ENCODE results near the gene FIS1.
"Not testable (repeated sequence)": the region's sequence is repeated elsewhere in the genome, so short reads cannot be mapped to it uniquely, and the experiment has no call there.

FIS1 gene

DNA sequence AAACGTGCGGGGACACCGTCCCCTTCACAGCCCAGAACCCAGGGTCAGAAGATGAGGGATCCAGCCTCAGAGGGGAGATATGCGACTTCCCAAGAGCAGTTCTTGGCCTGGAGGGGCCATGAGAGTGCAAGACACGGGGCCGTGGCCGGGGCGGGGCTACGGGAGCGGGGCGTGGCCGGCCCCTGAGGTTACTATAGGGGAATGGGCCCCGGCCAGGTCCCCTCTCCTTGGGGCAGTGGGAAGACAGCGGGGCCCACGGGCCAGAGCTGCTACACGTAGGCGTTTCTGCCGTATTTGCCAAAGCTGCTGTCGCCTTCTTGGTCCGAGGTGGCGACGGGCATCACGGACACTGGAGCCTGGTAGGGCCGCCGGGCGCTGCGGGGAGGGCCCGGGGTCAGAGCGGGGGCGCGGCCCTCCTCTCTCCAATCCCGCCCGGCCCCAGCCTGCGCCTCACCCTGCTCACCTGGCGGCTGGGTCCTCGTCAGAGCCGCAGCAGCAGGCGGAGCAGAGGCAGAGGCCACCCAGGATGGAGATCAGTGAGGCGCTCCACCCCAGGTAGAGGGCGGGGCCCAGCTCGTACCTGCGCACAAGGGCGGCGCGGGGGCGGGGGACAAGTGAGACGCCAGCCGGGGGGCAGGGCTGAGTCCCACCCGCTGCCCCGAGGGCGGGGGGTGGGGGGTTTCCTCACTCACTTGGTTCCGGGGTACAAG is 12.6 kb downstream of the FIS1 start:
- no peak for DNase-seq

GRCh38 chr7:101231644-101232043 is 13.2 kb downstream of the FIS1 start:
- DNase-seq = no peak

- DNase-seq = no peak
Observed at GRCh38 chr7:101226721-101227120, 18.2 kb downstream of the FIS1 start.

DNA sequence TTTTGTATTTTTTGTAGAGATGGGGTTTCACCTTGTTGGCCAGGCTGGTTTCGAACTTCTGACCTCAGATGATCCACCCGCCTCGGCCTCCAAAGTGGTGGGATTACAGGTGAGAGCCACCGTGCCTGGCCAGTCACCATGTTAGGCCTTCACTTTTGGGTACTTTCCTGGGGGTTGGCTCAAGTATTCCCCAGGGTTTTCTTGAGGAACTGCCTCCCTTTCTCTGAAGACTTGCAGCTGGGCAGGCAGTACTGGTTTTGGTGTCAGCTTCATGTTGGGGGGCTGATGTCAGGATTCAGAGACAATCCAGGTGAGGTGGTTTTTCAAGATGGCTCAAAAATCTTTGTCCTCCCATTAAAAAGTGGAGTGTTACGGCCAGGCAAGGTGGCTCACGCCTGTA is 19.2 kb downstream of the FIS1 start:
- DNase-seq = no peak

DNA sequence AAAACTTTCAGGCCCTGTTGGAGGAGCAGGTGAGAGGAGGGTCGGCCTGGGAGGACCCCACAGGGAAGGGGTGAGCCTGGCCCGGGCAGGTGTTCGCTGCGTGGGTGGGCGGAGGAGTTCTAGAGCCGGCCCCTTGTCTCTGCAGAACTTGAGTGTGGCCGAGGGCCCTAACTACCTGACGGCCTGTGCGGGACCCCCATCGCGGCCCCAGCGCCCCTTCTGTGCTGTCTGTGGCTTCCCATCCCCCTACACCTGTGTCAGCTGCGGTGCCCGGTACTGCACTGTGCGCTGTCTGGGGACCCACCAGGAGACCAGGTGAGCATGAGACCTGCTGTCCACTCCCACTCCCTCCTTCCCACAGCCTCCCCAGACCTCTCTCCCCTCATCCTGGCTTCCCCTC is 21.4 kb downstream of the FIS1 start:
- no peak for DNase-seq

- DNase-seq = no peak
Observed at GRCh38 chr7:101222275-101222830, 22.5 kb downstream of the FIS1 start.

- no peak for DNase-seq
Observed at GRCh38 chr7:101220295-101220694, 24.6 kb downstream of the FIS1 start.

DNA sequence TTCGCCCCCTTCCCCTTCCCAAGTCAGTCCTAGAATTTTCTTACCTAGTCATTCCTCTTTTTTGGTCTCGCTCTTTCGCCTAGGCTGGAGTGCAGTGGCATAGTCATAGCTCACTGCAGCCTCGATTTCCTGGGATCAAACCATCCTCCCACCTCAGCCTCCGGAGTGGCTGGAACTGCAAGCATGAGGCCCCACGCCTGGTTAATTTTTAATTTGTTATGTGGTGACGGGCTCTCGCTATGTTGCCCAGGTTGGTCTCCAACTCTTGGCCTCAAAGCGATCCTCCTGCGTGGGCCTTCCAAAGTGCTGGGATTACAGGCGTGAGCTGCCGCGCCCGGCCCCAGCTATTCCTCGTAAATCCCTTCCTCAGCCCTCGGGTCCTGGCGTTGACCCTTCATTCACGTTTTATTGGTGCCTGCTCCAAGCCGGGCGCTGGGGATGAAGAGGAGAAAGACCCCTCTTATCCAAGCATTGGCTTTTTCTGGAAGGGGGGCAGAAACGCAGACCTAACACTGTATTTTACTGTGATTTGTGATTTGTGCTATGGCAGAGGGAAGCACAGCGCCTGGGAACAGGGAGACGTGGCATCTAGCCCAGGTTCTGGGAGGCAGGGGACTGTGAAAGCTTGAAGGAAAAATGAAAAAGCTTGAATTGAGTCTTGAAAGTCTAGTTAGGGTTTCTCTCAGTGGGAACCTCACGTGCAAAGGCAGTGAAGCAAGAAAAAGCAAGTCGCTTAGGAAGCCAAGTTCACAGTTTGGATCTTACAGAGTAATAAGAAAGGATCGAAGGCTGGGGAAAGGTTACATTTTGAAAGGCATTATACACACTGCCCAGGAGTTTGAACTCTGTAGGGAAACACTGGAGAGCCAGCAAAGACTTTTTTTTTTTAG is 26.4 kb downstream of the FIS1 start:
- DNase-seq = no peak

DNA sequence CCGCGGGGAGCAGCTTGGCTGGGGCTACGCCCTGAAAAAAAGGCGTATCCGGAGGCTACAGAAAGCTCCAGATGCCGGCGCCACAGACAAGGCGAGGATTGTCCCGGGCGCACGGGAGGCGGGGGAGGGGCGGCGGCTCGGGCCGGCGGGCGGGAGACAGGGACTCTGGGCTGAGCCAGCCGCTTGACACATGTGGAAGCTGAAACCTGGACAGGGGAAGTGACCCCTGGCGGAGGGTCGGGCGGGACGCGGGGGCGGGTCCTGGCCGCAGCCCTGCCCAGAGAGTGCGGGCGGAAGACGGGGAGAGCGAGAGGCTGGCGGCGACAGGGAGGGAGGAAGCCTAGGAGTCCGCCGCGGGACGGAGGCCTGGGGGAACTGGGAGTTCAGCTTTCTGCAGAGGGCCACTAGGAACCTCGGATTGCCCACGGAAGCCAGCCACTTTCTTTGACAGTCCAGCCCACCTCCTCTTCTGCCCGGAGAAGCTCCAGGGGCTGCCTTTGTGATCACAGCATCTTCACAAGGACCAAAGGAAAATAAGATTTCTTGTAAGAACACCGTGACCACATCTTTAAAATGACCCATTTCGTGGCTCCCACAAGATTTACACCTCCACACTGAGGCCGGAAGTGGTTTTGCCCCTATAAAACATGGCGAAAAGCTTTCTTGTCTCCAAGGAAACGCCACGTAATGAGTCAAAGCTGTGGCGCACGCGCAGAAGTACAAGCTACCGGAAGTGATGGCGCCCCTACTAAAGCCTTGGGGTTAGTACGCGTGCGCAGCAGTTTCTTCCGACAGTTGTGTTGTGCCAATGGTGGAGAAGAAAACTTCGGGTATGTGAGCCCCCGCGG is 27.3 kb downstream of the FIS1 start, which contains the start of the genes PLOD3 and ZNHIT1:
Gene PLOD3, minus strand, starts transcription at position 194 of the 848 bp plus-strand sequence. CDS start 307 bp downstream, outside the sequence.
Gene ZNHIT1, plus strand, starts transcription at position 778 of the 848 bp plus-strand sequence. Its CDS starts 31 bp downstream, at position 809.
- DNase-seq = peak; percentile 96

GRCh38 chr7:101216860-101217387 is 28.0 kb downstream of the FIS1 start:
- no peak for DNase-seq

GRCh38 chr7:101216001-101216859 is 28.7 kb downstream of the FIS1 start:
- DNase-seq = no peak

GRCh38 chr7:101212014-101212413 is 32.9 kb downstream of the FIS1 start:
- no peak for DNase-seq

DNA sequence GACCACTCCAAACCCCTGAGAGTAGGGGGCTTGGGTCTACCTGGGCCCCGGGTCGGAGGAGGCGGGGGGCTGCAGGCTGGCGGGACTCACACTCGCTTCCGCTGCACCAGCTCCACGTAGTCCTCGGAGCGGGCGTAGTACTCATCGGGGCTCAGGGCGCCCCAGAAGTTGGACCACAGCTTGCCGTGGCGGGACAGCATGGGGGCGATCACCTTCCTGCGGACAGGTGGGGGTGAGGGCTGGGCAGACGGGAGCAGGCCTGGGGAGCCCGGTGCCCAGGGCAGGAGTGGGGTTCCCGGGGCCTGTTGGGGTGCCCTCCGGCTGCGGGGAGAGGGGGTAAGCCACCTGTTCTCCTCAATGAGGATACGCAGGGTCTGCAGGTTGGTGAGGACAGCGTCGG is 33.4 kb downstream of the FIS1 start:
- no peak for DNase-seq

DNA sequence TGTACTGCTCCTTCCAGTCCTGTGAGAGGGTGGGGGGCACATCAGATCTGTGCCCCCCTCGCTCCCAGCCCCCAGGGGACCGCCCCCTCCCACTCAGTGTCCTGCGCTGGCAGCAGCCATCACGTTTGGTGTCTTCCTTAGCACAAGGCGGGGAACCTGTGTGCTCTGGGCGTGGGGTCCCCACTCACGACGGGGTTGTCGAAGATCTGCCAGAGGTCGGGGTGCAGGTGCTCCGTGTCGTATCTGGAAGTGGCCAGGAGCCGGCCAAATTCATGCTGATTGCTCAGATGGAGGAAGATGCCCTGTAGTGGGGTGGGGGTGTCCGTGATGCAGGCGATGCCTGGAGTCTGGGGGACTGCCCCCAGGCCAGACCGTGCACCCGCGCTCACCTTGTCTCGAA is 34.7 kb downstream of the FIS1 start:
- DNase-seq = no peak

DNA sequence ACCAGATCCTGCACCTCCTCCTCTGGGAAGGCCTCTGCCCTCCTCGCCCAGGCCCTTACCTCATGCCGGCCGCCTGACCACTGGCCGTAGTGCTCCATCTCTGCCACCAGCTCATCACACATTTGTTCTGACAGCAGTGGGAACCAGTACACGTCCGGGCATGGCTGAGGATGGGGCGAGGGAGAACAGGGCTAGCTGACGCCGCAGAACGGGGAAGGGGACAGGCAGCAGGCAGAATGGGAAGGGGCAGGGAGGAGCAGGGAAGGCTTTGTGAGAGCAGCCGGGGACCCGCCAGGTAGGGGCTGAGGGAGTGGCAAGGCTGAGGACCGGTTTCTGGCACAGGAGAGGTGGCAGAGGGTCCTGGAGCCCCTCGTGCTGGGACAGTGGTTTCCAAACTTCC is 36.1 kb downstream of the FIS1 start:
- no peak for DNase-seq

DNA sequence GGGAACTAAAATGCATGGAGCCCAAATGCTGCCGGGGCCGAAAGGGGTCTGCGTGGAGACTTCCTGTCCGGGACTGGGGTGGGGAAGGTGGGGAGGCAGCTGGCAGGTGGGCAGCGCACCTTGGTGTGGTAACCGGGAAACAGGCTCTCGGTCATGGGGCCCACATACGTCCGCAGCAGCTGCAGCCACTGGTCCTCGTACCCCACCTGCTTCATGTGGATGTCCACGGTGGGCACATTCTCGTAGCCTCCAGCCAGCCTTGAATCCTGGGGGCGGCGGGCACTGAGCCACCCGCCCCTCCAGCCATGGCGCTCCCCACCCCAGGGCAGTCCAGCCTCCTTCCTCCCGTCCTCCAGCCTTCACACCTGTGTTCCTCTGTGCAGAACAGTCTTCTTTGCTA is 37.4 kb downstream of the FIS1 start:
- no peak for DNase-seq

DNA sequence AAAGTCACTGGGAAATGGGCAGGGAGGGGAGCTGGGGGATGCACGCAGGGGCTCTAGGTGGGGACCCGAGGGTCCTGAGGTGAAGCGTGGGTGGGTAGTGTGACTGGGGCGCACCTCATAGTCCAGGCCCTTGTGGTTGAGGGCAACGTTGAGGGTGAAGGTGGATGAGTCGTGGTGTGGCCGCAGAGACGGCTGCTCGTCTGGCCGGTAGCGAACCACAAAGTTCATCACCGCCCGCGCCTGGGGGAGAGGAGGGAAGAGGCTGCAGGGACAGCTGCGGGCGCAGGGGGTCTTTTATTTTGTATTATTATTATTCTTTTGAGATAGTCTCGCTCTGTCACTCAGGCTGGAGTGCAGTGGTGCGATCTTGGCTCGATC is 38.2 kb downstream of the FIS1 start:
- DNase-seq = no peak

GRCh38 chr7:101205901-101206664 is 38.8 kb downstream of the FIS1 start:
- no peak for DNase-seq

DNA sequence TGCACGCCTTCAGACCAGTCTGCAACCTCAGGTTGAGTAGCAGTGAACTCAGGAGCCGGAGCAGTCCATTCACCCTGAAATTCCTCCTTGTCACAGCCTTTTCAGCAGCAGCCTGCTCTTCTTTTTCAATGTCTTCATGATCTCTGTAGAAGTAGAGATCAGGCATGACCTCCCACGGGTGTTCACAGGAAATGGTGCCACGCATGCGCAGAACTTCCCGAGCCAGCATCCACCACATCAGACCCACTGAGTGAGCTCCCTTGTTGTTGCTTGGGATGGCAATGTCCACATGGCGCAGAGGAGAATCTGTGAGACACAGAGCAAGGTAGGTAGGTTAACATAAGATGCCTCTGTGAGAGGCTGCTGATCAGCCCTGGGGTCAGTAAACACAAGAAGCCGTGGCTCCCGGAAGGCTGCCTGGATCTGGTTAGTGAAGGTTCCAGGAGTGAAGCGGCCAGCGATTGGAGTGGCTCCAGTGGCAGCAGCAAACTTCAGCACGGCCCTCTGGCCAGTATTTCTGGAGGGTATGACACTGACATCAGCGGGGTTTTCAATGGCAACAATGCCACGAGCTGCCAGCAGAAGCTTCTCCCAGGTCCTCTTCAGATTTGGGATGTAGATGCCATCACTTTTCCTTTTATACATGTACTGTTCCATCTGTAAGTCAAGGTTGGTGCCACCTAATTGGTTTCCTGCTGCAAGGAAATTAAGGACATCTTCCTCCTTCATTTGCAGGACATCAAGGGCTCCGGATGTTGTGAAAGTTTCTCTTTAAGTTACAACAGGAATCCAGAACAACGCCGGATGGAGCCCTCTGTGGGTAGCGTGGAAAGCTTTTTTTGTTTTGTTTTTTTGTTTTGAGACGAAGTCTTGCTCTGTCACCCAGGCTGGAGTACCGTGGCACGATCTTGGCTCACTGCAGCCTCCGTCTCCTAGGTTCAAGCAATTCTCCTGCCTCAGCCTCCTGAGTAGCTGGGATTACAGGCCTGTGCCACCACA is 40.8 kb downstream of the FIS1 start:
- not testable (repeated sequence) for DNase-seq

- DNase-seq = no peak
Observed at GRCh38 chr7:101202603-101202918, 42.3 kb downstream of the FIS1 start.

Data from stimulated activated CD4-positive, alpha-beta T cell treated with anti-CD3 and anti-CD28 coated beads, Interleukin-1b, Interleukin-23, amount 100 ng/mL, for 48 hours (primary cell).